Vagina (tissue), 2 donors: Measurements from ENCODE around the gene CCDC69. TPM values are rescaled to one million over a fixed set of nuclear protein-coding genes. Genes with fewer than 3 reads are reported as not detected.

Source experiments
- DNase-seq, 2 donors: peaks; one replicate each; pipeline ENCODE4 v3.0.0-alpha.2; 2017; ENCODE audit errors: extremely low spot score in 2 of 2
- H3K27ac ChIP-seq: fragments of 200-600 bp; sonication (generic); one replicate; pipeline ENCODE4 v1.5.1; 2019
- H3K27me3 ChIP-seq: fragments of 200-600 bp; sonication (generic); one replicate; pipeline ENCODE4 v1.5.1; 2019
- H3K36me3 ChIP-seq, 2 donors: fragments of 200-600 bp; sonication (generic); one replicate each; pipeline ENCODE4 v1.5.1; 2017 to 2019
- H3K4me1 ChIP-seq: fragments of 200-600 bp; sonication (generic); one replicate; pipeline ENCODE4 v1.5.1; 2019
- H3K4me3 ChIP-seq, 2 donors: fragments of 200-600 bp; sonication (generic); 1 replicate in 1 of 2; 2 replicates in 1 of 2; pipeline ENCODE4 v1.5.1; 2016 to 2019
- H3K9me3 ChIP-seq: fragments of 200-600 bp; sonication (generic); one replicate; pipeline ENCODE4 v1.5.1; 2019
- POLR2A ChIP-seq, 2 donors: fragments of 450-650 bp; IDR thresholded peaks; one replicate each; pipeline ENCODE4 v1.6.1; 2017; ENCODE audit warnings: antibody characterized with exemption in 2 of 2, mild to moderate bottlenecking in 2 of 2, moderate library complexity in 2 of 2
- POLR2AphosphoS5 ChIP-seq, 2 donors: sonication (generic); formaldehyde crosslinking; IDR thresholded peaks; one replicate each; pipeline ENCODE4 v1.9.0; 2017; ENCODE audit warnings: antibody characterized with exemption in 2 of 2, mild to moderate bottlenecking in 2 of 2, low read depth in 1 of 2; ENCODE audit not compliant: insufficient read depth in 1 of 2
- intact Hi-C: fragments of 100-400 bp; cut with DNase I; formaldehyde crosslinking; loops from one replicate; pipeline ENCODE4 v1.15.1; 2023
- total RNA-seq: library from RNA; depleted of rRNA; stranded (reverse); fragments of >200 nt; gene quantifications from one replicate; pipeline ENCODE4 v1.2.3, GENCODE V29; 2016
- TF ChIP-seq, protein P1 (sequence below), 3 experiments: fragments of 450-650 bp in 2 of 3; fragments of 200-600 bp in 1 of 3; sonication (generic) in 1 of 3; IDR thresholded peaks; one replicate each; pipeline ENCODE4 v1.5.1; 2017 to 2019; ENCODE audit warnings: antibody characterized with exemption in 3 of 3, mild to moderate bottlenecking in 2 of 3, moderate library complexity in 2 of 3

CCDC69 gene
- total RNA-seq, 1 donor from 2014 or later = 84.5 TPM

DNA sequence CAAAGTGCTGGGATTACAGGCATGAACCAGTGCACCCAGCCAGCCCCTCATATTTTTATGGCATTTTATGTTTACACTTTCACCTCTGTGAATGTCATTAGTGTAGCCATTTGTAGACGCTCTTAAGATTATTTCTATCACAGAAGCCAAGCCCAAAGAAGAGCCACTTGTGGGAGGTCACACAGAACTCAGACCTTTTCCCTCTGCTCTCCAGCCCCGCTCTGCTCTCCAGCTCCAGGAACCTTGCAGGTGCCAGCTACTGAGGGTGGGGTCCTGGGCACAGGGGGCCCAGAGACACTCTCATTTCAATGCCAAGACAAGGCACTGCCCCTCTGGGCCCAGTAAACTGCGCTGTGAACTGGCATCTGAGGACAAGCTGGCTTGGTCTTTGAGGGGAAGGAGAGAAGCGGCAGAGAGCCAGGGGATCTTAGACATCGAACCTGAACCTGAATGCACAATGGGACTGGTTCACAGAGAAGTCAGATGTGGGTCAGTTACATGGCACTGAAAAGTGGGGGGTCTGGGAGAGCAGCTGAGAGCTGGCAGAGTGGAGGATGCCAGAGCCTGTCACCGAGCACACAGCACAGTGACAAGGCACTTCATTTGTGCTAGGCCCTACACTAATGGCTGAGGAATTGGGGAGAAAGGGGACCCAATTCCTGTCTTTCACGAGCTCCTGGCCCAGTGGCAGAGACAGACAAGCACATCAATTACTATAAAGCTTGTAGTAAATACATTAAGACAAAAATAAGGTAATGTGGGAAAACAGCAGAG, 83.0 kb downstream of the CCDC69 start:
- no peak for DNase-seq
- H3K27ac ChIP-seq = peak overlapping the region; percentile 53
- H3K4me3 ChIP-seq = peak overlapping the region in 1 of 2 donors; percentile 5
- peaks cover 53% of the 10 kb centered on the region for H3K4me1 ChIP-seq
- no peaks in the 10 kb centered on the region for H3K27me3 ChIP-seq
- no peak for TF ChIP-seq POLR2A (IDR thresholded peaks at IDR 0.05)
- TF ChIP-seq, protein P1, sequence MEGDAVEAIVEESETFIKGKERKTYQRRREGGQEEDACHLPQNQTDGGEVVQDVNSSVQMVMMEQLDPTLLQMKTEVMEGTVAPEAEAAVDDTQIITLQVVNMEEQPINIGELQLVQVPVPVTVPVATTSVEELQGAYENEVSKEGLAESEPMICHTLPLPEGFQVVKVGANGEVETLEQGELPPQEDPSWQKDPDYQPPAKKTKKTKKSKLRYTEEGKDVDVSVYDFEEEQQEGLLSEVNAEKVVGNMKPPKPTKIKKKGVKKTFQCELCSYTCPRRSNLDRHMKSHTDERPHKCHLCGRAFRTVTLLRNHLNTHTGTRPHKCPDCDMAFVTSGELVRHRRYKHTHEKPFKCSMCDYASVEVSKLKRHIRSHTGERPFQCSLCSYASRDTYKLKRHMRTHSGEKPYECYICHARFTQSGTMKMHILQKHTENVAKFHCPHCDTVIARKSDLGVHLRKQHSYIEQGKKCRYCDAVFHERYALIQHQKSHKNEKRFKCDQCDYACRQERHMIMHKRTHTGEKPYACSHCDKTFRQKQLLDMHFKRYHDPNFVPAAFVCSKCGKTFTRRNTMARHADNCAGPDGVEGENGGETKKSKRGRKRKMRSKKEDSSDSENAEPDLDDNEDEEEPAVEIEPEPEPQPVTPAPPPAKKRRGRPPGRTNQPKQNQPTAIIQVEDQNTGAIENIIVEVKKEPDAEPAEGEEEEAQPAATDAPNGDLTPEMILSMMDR (IDR thresholded peaks at IDR 0.05) = no peak
- TF ChIP-seq POLR2AphosphoS5 (IDR thresholded peaks at IDR 0.05; ENCODE audit: insufficient read depth in 1 of 2, low read depth in 1 of 2) = no peak
- intact Hi-C loops = no loop called here
- no peaks in the 10 kb centered on the region for H3K9me3 ChIP-seq
- peaks cover 0 to 45% of the 10 kb centered on the region in 2 donors for H3K36me3 ChIP-seq

DNA sequence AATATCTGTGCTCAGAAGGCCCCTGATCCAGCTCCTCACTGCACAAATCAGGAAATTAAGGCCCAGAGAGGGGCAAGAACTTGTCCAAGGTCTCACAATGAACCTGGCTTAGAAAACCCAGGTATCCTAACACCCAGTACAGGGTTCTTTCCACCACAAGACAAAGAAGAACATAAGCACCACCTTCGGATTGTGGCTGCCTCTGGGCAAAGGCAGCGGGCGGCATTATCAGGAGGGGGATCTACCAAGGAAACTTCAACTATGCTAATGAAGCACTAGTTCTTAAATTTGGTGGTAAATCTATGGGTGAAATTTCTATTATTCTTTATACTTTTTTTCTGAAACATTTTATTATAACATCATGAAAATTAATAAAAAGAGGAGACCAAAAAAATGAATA, 84.2 kb downstream of the CCDC69 start:
- peaks cover 41% of the 10 kb centered on the region for H3K4me1 ChIP-seq
- intact Hi-C loops = no loop called here

DNA sequence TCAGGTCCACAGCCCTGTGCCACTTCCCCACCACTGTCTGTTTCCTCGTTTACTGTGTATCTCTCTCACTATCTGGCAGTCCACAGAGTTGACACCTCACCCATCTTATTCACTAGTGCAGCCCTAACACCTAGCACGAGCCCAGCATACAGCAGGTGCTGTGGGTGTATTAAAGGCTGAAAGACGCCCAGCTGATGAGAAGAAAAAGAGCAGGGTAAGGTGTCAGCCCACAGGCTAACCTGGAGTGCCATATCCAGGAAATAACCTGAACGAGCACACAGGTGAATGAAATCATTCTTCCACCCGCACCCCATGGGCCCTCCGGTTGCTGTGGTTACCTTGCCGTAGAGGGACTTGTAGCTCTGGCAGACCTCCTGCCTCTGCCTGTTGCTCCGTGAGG, 84.9 kb downstream of the CCDC69 start:
- Histone ChIP-seq H3K27ac (no peak overlapping the region), H3K4me1 (peaks cover 34% of the 10 kb centered on the region), H3K27me3 (no peaks in the 10 kb centered on the region), H3K9me3 (no peaks in the 10 kb centered on the region), H3K4me3 (no peak overlapping the region), H3K36me3 (peaks cover 0 to 63% of the 10 kb centered on the region in 2 donors)
- TF ChIP-seq POLR2A (IDR thresholded peaks at IDR 0.05) = no peak
- TF ChIP-seq, protein P1 (IDR thresholded peaks at IDR 0.05) = no peak
- no peak for DNase-seq
- intact Hi-C loops = no loop called here

More for the DNA sequence above, 84.2 kb downstream of the CCDC69 start:
- DNase-seq = no peak
- H3K36me3 ChIP-seq = peaks cover 0 to 57% of the 10 kb centered on the region in 2 donors
- TF ChIP-seq POLR2A (IDR thresholded peaks at IDR 0.05) (no peak), POLR2AphosphoS5 (IDR thresholded peaks at IDR 0.05; ENCODE audit: insufficient read depth in 1 of 2, low read depth in 1 of 2) (no peak)
- TF ChIP-seq, protein P1 (IDR thresholded peaks at IDR 0.05) = no peak
- no peak overlapping the region for H3K4me3 ChIP-seq
- no peaks in the 10 kb centered on the region for H3K9me3 ChIP-seq
- H3K27me3 ChIP-seq = no peaks in the 10 kb centered on the region
- no peak overlapping the region for H3K27ac ChIP-seq

DNA sequence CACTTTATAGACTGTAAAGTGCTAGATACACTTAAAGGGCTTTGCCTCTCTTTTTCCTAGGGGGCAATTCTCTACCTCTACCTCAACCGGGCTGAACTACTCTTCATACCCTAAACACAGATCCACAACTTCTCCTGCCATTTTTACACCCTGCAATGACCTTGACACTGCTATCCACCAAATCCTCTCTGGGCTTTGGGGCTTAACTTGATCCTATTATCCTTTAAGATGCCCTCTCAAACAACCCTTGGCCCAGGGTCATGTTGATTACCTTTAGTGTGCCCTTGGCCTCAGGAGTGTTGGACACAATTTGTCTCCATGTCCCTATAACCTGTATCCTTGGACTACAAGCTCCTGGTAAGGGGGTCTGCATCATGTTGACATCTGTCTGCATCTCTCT, 85.8 kb downstream of the CCDC69 start:
- intact Hi-C loops = no loop called here
- no peak overlapping the region for H3K27ac ChIP-seq
- H3K36me3 ChIP-seq = peaks cover 0 to 67% of the 10 kb centered on the region in 2 donors
- H3K27me3 ChIP-seq = no peaks in the 10 kb centered on the region
- H3K9me3 ChIP-seq = no peaks in the 10 kb centered on the region
- DNase-seq = no peak
- no peak for TF ChIP-seq POLR2AphosphoS5 (IDR thresholded peaks at IDR 0.05; ENCODE audit: insufficient read depth in 1 of 2, low read depth in 1 of 2)
- TF ChIP-seq, protein P1 (IDR thresholded peaks at IDR 0.05) = no peak
- no peak for TF ChIP-seq POLR2A (IDR thresholded peaks at IDR 0.05)
- H3K4me3 ChIP-seq = no peak overlapping the region
- peaks cover 25% of the 10 kb centered on the region for H3K4me1 ChIP-seq
